ENCODE data around the gene JAZF1. TPM values are rescaled to one million over a fixed set of nuclear protein-coding genes. Genes with fewer than 3 reads are reported as not detected.

JAZF1 gene
- total and polyA plus RNA-seq, 9 donors = 10.4 to 36.0 (median 19.9) TPM

DNA sequence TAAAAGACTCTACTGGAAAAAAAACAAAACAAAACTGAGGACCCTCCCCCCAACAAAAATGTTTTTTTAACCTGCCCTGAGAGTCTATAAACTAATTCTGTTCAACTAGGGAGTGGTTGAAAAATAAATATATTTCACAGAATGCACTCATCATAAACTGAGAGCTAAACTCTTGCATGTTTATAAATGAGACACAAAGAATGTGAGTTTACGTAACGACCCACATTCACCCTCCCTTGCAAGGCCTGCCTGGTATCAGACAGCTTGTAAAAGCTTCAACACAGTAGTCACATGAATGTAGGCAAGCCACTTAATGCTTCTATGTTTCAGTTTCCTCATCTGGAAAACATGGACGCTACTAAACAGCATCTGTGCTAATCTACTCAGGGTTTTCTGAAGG, 50.3 kb downstream of the JAZF1 start:
- no peaks in the 10 kb centered on the region for H3K36me3 ChIP-seq
- 31 to 56% (median 33%) methylated on average over 3 of the region's 3 CpGs for WGBS, 3 donors
- intact Hi-C loops (cut with DNase I) = no loop called here
- DNase-seq = no peak
- no peaks in the 10 kb centered on the region for H3K9me3 ChIP-seq
- H3K4me1 ChIP-seq (ENCODE audit: insufficient read depth) = peaks cover 11% of the 10 kb centered on the region
- TF ChIP-seq, protein P1, sequence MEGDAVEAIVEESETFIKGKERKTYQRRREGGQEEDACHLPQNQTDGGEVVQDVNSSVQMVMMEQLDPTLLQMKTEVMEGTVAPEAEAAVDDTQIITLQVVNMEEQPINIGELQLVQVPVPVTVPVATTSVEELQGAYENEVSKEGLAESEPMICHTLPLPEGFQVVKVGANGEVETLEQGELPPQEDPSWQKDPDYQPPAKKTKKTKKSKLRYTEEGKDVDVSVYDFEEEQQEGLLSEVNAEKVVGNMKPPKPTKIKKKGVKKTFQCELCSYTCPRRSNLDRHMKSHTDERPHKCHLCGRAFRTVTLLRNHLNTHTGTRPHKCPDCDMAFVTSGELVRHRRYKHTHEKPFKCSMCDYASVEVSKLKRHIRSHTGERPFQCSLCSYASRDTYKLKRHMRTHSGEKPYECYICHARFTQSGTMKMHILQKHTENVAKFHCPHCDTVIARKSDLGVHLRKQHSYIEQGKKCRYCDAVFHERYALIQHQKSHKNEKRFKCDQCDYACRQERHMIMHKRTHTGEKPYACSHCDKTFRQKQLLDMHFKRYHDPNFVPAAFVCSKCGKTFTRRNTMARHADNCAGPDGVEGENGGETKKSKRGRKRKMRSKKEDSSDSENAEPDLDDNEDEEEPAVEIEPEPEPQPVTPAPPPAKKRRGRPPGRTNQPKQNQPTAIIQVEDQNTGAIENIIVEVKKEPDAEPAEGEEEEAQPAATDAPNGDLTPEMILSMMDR (IDR thresholded peaks at IDR 0.05) = no peak
- TF ChIP-seq EP300 (IDR thresholded peaks at IDR 0.05) (no peak), POLR2A (IDR thresholded peaks at IDR 0.05) (no peak)
- H3K27ac ChIP-seq = no peak overlapping the region
- no peak overlapping the region for H3K4me3 ChIP-seq
- no peaks in the 10 kb centered on the region for H3K27me3 ChIP-seq

GRCh38 chr7:28128608-28129007, 52.0 kb downstream of the JAZF1 start:
- intact Hi-C loops (cut with DNase I) = no loop called here
- TF ChIP-seq POLR2A (IDR thresholded peaks at IDR 0.05) = no peak
- TF ChIP-seq, protein P1 (IDR thresholded peaks at IDR 0.05) = no peak
- TF ChIP-seq EP300 (IDR thresholded peaks at IDR 0.05) = no peak
- Histone ChIP-seq H3K4me3 (no peak overlapping the region), H3K36me3 (no peaks in the 10 kb centered on the region), H3K27ac (no peak overlapping the region), H3K27me3 (no peaks in the 10 kb centered on the region), H3K9me3 (no peaks in the 10 kb centered on the region), H3K4me1 (ENCODE audit: insufficient read depth) (peaks cover 9% of the 10 kb centered on the region)
- DNase-seq = no peak

GRCh38 chr7:28126410-28127041, 54.1 kb downstream of the JAZF1 start:
- no peaks in the 10 kb centered on the region for H3K27me3 ChIP-seq
- WGBS, 3 donors = 64 to 71% (median 65%) methylated on average over 5 of the region's 5 CpGs
- H3K27ac ChIP-seq = no peak overlapping the region
- TF ChIP-seq, protein P1 (IDR thresholded peaks at IDR 0.05) = no peak
- TF ChIP-seq POLR2A (IDR thresholded peaks at IDR 0.05) (no peak), EP300 (IDR thresholded peaks at IDR 0.05) (no peak)
- H3K4me3 ChIP-seq = no peak overlapping the region
- H3K9me3 ChIP-seq = no peaks in the 10 kb centered on the region
- H3K4me1 ChIP-seq (ENCODE audit: insufficient read depth) = peaks cover 7% of the 10 kb centered on the region
- intact Hi-C loops (cut with DNase I) = no loop called here
- peak in 4 of 5 donors; percentile 31 to 70 (median 54) for DNase-seq
- H3K36me3 ChIP-seq = no peaks in the 10 kb centered on the region

GRCh38 chr7:28125431-28126409, 54.9 kb downstream of the JAZF1 start:
- Histone ChIP-seq H3K4me3 (no peak overlapping the region), H3K27me3 (no peaks in the 10 kb centered on the region), H3K9me3 (no peaks in the 10 kb centered on the region), H3K27ac (no peak overlapping the region), H3K36me3 (no peaks in the 10 kb centered on the region), H3K4me1 (ENCODE audit: insufficient read depth) (peaks cover 7% of the 10 kb centered on the region)
- no peak for TF ChIP-seq POLR2A (IDR thresholded peaks at IDR 0.05)
- TF ChIP-seq, protein P1 (IDR thresholded peaks at IDR 0.05) = no peak
- TF ChIP-seq EP300 (IDR thresholded peaks at IDR 0.05) = no peak
- intact Hi-C loops (cut with DNase I) = no loop called here
- peak in 1 of 5 donors; percentile 28 for DNase-seq
- 69 to 76% (median 72%) methylated on average over 4 of the region's 4 CpGs for WGBS, 3 donors
